Hepatocyte (in vitro differentiated cells): ENCODE results near the gene CAMK4. TPM values are rescaled to one million over a fixed set of nuclear protein-coding genes. Genes with fewer than 3 reads are reported as not detected.

Source experiments
- DNase-seq: peaks from one replicate; pipeline ENCODE4 v3.0.0-alpha.2; 2016; ENCODE audit warnings: low spot score
- H2AFZ ChIP-seq: fragments of 200-600 bp; sonication (generic); 2 replicates; pipeline ENCODE4 v1.6.0; 2016; ENCODE audit warnings: antibody characterized with exemption, mild to moderate bottlenecking
- H3K27ac ChIP-seq: fragments of 200-600 bp; sonication (generic); 2 replicates; pipeline ENCODE4 v1.5.1; 2016; ENCODE audit warnings: mild to moderate bottlenecking
- H3K27me3 ChIP-seq: fragments of 200-600 bp; sonication (generic); 2 replicates; pipeline ENCODE4 v1.6.1; 2016
- H3K36me3 ChIP-seq: fragments of 200-600 bp; sonication (generic); replicated peaks from 2 replicates; pipeline ENCODE4 v1.5.1; 2016; ENCODE audit warnings: low read depth; ENCODE audit not compliant: insufficient read depth
- H3K4me1 ChIP-seq: fragments of 200-600 bp; sonication (generic); 2 replicates; pipeline ENCODE4 v1.5.1; 2016; ENCODE audit warnings: mild to moderate bottlenecking, moderate library complexity; ENCODE audit not compliant: insufficient read depth
- H3K4me2 ChIP-seq: fragments of 200-600 bp; sonication (generic); 2 replicates; pipeline ENCODE4 v1.6.0; 2016
- H3K4me3 ChIP-seq: fragments of 200-600 bp; sonication (generic); 2 replicates; pipeline ENCODE4 v1.5.1; 2016; ENCODE audit warnings: mild to moderate bottlenecking
- H3K79me2 ChIP-seq: fragments of 200-600 bp; sonication (generic); 2 replicates; pipeline ENCODE4 v1.6.0; 2017; ENCODE audit warnings: mild to moderate bottlenecking
- H3K9me2 ChIP-seq: fragments of 200-600 bp; sonication (generic); replicated peaks from 2 replicates; pipeline ENCODE4 v1.6.0; 2017; ENCODE audit warnings: mild to moderate bottlenecking; ENCODE audit not compliant: insufficient read depth
- H3K9me3 ChIP-seq: fragments of 200-600 bp; sonication (generic); 2 replicates; pipeline ENCODE4 v1.5.1; 2016; ENCODE audit warnings: low read depth, mild to moderate bottlenecking
- H4K20me1 ChIP-seq: fragments of 200-600 bp; sonication (generic); 2 replicates; pipeline ENCODE4 v1.6.0; 2016; ENCODE audit warnings: mild to moderate bottlenecking; ENCODE audit not compliant: insufficient read depth, poor library complexity, severe bottlenecking
- EZH2 ChIP-seq: fragments of 200-600 bp; sonication (generic); IDR thresholded peaks from 2 replicates; pipeline ENCODE4 v1.6.1; 2016; ENCODE audit warnings: antibody characterized with exemption, mild to moderate bottlenecking, borderline replicate concordance
- EZH2phosphoT487 ChIP-seq: fragments of 200-600 bp; sonication (generic); IDR thresholded peaks from one replicate; pipeline ENCODE4 v1.6.1; 2018; ENCODE audit warnings: antibody characterized with exemption, mild to moderate bottlenecking, low read depth, moderate library complexity; ENCODE audit not compliant: unreplicated experiment, severe bottlenecking
- WGBS: methylation state at CpG from one replicate; pipeline ENCODE4 v1.1.6; 2016; ENCODE audit warnings: low lambda C conversion rate; ENCODE audit errors: missing lambda C conversion rate; 5-methylcytosine and 5-hydroxymethylcytosine counted together
- polyA plus RNA-seq: library from polyadenylated mRNA; unstranded; fragments of >200 nt; fragmentation: Nextera tagmentation; extraction: Ambion mirVana; gene quantifications from 2 replicates; pipeline ENCODE4 v1.2.1, GENCODE V29; 2016
- total RNA-seq: library from RNA; depleted of rRNA; stranded (reverse); fragments of >200 nt; gene quantifications from 2 replicates; pipeline ENCODE4 v1.2.3, GENCODE V29; 2014
- TF ChIP-seq, protein P1 (sequence below): fragments of 200-600 bp; sonication (generic); IDR thresholded peaks from 2 replicates; pipeline ENCODE4 v1.5.1; 2016; ENCODE audit warnings: antibody characterized with exemption, mild to moderate bottlenecking; ENCODE audit not compliant: poor library complexity

The CAMK4 gene
- total and polyA plus RNA-seq, 2 experiments from 2014 or later, result 1.0 to 3.4 TPM

DNA sequence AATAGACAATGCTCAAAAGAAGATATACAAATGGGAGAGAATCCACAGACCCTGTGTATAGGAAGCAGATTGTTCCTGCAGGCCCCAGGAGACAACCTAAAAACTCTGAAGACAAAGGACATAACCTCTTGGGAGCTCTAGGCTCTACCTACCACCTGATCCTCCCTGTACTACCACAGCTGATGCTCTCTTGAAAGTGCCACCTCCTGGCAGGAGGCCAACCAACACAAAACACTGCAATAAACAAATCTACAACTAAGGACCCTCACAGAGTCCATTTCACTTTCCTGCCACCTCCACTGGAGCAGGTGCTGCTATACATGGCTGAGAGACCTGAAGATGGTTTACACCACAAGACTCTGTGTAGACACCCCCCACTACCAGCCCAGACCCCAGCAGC lies 239.1 kb downstream of the CAMK4 start:
- Histone ChIP-seq H3K4me2 (no peak overlapping the region), H3K27me3 (no peaks in the 10 kb centered on the region), H2AFZ (no peak overlapping the region), H3K27ac (no peak overlapping the region), H4K20me1 (no peaks in the 10 kb centered on the region), H3K4me1 (no peaks in the 10 kb centered on the region), H3K9me2 (no peaks in the 10 kb centered on the region), H3K36me3 (no peaks in the 10 kb centered on the region), H3K79me2 (no peaks in the 10 kb centered on the region), H3K4me3 (no peak overlapping the region), H3K9me3 (no peaks in the 10 kb centered on the region)
- DNase-seq, result no peak
- TF ChIP-seq EZH2phosphoT487 (no peak), EZH2 (no peak)
- TF ChIP-seq, protein P1, sequence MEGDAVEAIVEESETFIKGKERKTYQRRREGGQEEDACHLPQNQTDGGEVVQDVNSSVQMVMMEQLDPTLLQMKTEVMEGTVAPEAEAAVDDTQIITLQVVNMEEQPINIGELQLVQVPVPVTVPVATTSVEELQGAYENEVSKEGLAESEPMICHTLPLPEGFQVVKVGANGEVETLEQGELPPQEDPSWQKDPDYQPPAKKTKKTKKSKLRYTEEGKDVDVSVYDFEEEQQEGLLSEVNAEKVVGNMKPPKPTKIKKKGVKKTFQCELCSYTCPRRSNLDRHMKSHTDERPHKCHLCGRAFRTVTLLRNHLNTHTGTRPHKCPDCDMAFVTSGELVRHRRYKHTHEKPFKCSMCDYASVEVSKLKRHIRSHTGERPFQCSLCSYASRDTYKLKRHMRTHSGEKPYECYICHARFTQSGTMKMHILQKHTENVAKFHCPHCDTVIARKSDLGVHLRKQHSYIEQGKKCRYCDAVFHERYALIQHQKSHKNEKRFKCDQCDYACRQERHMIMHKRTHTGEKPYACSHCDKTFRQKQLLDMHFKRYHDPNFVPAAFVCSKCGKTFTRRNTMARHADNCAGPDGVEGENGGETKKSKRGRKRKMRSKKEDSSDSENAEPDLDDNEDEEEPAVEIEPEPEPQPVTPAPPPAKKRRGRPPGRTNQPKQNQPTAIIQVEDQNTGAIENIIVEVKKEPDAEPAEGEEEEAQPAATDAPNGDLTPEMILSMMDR, result no peak

DNA sequence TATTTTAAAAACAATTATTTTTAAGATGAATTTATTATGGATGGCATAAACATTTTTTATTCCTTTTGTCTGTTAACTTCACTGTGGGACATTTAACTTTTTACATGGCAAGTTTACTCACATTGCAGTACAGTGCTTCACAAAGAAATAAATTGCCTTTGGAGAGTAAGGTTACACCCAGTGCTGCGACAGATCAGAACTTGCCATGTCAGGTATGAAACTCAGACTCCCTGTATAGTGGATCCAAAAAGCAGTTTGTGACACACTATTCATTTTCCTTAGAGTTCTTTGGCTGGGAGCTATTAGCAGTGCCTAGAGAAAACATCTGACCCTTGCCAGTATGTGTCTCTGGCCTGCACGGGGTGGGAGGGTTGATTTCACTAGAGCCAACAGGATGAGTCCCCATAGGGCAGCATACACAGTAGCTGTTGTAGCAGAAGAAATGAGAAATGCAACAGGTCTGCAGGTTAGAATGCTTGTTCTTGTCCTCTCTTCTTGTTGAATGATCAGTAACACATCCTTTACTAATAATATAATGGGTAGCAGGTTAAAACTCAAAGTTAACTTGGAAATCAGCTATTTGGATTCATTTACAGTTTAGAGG lies 245.2 kb downstream of the CAMK4 start:
- H3K9me3 ChIP-seq, result no peaks in the 10 kb centered on the region
- TF ChIP-seq EZH2, result no peak
- TF ChIP-seq EZH2phosphoT487, result no peak
- TF ChIP-seq, protein P1, result no peak
- no peaks in the 10 kb centered on the region for H3K4me1 ChIP-seq
- H4K20me1 ChIP-seq, result no peaks in the 10 kb centered on the region
- DNase-seq, result no peak
- H3K4me3 ChIP-seq, result no peak overlapping the region
- no peaks in the 10 kb centered on the region for H3K27me3 ChIP-seq
- no peaks in the 10 kb centered on the region for H3K79me2 ChIP-seq
- H3K9me2 ChIP-seq, result no peaks in the 10 kb centered on the region
- WGBS, result 78% methylated on average over 2 of the region's 2 CpGs
- H3K36me3 ChIP-seq, result no peaks in the 10 kb centered on the region
- H3K27ac ChIP-seq, result no peak overlapping the region
- no peak overlapping the region for H2AFZ ChIP-seq
- no peak overlapping the region for H3K4me2 ChIP-seq

DNA sequence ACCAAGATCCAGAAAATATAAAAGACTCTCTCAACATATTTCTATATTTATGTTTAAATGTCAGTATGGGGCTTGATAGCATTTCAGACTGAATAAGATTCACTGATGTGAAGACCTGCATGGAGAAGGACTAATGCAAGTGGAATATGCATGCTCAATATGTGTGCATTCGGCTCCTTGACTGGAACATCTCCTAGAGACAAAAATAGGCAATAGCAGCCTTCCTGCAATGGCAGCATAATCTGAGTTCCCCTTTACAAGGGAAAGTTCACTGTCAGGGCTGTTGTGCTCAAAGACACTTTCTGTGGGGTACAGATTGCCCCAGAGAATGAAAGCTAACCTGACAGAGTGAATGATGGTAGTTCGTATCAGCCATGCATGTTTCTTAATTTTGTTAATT lies 245.7 kb downstream of the CAMK4 start:
- H3K4me2 ChIP-seq, result no peak overlapping the region
- H3K36me3 ChIP-seq, result no peaks in the 10 kb centered on the region
- H2AFZ ChIP-seq, result no peak overlapping the region
- no peaks in the 10 kb centered on the region for H3K9me2 ChIP-seq
- H4K20me1 ChIP-seq, result no peaks in the 10 kb centered on the region
- H3K79me2 ChIP-seq, result no peaks in the 10 kb centered on the region
- WGBS, result 64% methylated on average over 2 of the region's 2 CpGs
- H3K4me1 ChIP-seq, result no peaks in the 10 kb centered on the region
- H3K27me3 ChIP-seq, result no peaks in the 10 kb centered on the region
- DNase-seq, result no peak
- no peak for TF ChIP-seq EZH2phosphoT487
- TF ChIP-seq, protein P1, result no peak
- no peak for TF ChIP-seq EZH2
- H3K4me3 ChIP-seq, result no peak overlapping the region
- H3K9me3 ChIP-seq, result no peaks in the 10 kb centered on the region
- H3K27ac ChIP-seq, result no peak overlapping the region

DNA sequence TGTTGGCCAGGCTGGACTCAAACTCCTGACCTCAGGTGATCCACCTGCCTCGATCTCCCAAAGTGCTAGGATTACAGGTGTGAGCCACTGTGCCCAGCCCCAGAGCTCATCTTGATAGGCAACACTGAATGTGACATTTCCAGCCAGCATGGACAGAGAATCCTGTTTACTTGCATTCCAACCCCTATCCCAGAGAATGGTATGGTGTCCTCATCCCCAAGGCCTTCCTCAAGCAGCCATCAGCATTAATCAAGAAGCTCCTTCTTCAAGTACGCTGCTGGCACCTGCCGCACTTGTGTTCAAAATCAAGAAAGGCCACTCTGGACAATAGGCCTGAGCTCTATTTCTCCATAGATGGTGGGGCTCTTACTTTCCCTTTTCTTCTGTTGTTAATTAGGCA lies 247.9 kb downstream of the CAMK4 start:
- Histone ChIP-seq H3K4me3 (no peak overlapping the region), H2AFZ (no peak overlapping the region), H3K79me2 (no peaks in the 10 kb centered on the region), H3K36me3 (no peaks in the 10 kb centered on the region), H3K9me2 (no peaks in the 10 kb centered on the region), H3K4me2 (no peak overlapping the region), H3K4me1 (no peaks in the 10 kb centered on the region), H4K20me1 (no peaks in the 10 kb centered on the region), H3K9me3 (no peaks in the 10 kb centered on the region), H3K27me3 (no peaks in the 10 kb centered on the region), H3K27ac (no peak overlapping the region)
- WGBS, result 95% methylated on average over 3 of the region's 3 CpGs
- no peak for DNase-seq
- TF ChIP-seq EZH2phosphoT487 (no peak), EZH2 (no peak)
- TF ChIP-seq, protein P1, result no peak
